CD4-positive, alpha-beta T cell treated with Interferon gamma for 1 hour (primary cell): ENCODE measurements around the gene RPS23.

Experiments used
- DNase-seq: peaks from one replicate; pipeline ENCODE4 v3.0.0-alpha.2; 2020

The RPS23 gene

DNA sequence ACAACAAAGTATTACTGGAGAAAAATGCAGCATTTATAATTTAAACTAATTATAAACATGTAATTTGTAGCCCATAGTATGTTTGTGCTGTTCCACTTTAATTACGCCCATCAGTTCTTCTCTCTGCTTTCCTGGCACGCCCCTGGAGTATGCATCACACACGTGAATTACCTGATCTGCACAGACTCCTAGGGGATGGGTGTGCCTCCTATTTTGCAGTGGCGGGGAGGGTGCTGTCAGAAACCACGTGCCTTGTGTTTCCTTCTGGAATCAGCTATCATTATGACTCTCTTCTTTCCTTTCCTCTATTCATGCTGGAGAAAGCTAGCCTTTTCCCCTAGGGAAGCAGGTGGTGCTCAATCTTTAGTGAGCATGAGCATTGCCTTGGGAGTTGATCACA, 43.3 kb downstream of the RPS23 start:
- no peak for DNase-seq

DNA sequence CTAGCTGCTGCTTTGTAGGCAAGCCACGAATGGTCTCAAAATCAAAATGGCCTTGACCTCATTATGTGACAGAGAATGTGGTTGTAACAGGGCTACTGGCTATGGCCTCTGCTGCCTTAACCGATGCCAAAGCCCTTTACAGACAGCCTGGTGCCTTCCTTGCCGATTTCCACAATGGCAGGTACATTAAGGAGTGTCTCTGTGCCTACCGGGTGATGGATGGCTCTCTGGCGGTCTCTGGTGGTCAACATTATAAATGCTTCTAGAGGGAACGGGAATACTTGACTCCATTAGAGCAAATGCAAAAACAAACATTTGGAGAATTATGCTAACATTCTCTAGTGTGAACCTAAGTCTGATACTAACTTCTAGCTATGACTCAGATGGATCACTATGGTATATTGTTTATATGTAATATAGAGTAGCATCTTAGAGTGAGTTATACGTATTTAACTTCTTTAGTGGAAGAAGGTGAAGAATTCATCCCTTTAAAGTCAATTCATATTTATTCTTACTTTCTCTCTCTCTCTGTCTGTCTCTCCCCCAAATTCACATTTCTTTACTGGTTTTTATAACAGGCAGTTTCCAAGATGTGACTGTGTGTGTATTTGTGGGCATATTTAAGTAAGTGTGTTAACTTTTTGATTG, 52.5 kb downstream of the RPS23 start:
- DNase-seq = peak; percentile 57
